ENCODE results near the gene TXNRD2.
A peak's percentile ranks its signal among the peaks of the same experiment; 100 is the strongest.
"Not testable (repeated sequence)": the region's sequence is repeated elsewhere in the genome, so short reads cannot be mapped to it uniquely, and the experiment has no call there.

The TXNRD2 gene

GRCh38 chr22:19936513-19936912 lies 5.1 kb downstream of the TXNRD2 start:
- no peak for DNase-seq (ENCODE audit: insufficient read length, low spot score)

GRCh38 chr22:19935123-19935718 lies 6.4 kb downstream of the TXNRD2 start:
- not testable (repeated sequence) for FAIRE-seq; DNase-seq (ENCODE audit: insufficient read length, low spot score)

More at GRCh38 chr22:19936513-19936912, 5.1 kb downstream of the TXNRD2 start:
- no peak for FAIRE-seq
- no peak for TF ChIP-seq TAF1 (IDR thresholded peaks at IDR 0.05; ENCODE audit: low read depth, low read length)
- no peak for TF ChIP-seq PAX5 (IDR thresholded peaks at IDR 0.05; ENCODE audit: insufficient read depth, low read length, severe bottlenecking)
- no peak for TF ChIP-seq POU2F2 (IDR thresholded peaks at IDR 0.05; ENCODE audit: low read depth, low read length)
- TF ChIP-seq POLR2A (IDR thresholded peaks at IDR 0.05; ENCODE audit: low read depth, low read length): no peak
- TF ChIP-seq POLR2AphosphoS5 (IDR thresholded peaks at IDR 0.05; ENCODE audit: low read depth, low read length): no peak
- no peak for TF ChIP-seq SPI1 (IDR thresholded peaks at IDR 0.05; ENCODE audit: low read depth, low read length)

- FAIRE-seq (no peak), DNase-seq (ENCODE audit: insufficient read length, low spot score) (no peak)
- TF ChIP-seq POLR2AphosphoS5 (IDR thresholded peaks at IDR 0.05; ENCODE audit: low read depth, low read length) (no peak), SPI1 (IDR thresholded peaks at IDR 0.05; ENCODE audit: low read depth, low read length) (no peak), PAX5 (IDR thresholded peaks at IDR 0.05; ENCODE audit: insufficient read depth, low read length, severe bottlenecking) (no peak), TAF1 (IDR thresholded peaks at IDR 0.05; ENCODE audit: low read depth, low read length) (no peak), POLR2A (IDR thresholded peaks at IDR 0.05; ENCODE audit: low read depth, low read length) (no peak), POU2F2 (IDR thresholded peaks at IDR 0.05; ENCODE audit: low read depth, low read length) (no peak)
Observed at GRCh38 chr22:19933341-19934241, 8.0 kb downstream of the TXNRD2 start.

GRCh38 chr22:19932367-19933206 lies 9.0 kb downstream of the TXNRD2 start:
- DNase-seq (ENCODE audit: insufficient read length, low spot score): no peak
- TF ChIP-seq TAF1 (IDR thresholded peaks at IDR 0.05; ENCODE audit: low read depth, low read length): no peak
- TF ChIP-seq POLR2A (IDR thresholded peaks at IDR 0.05; ENCODE audit: low read depth, low read length): no peak
- TF ChIP-seq POU2F2 (IDR thresholded peaks at IDR 0.05; ENCODE audit: low read depth, low read length): no peak
- no peak for TF ChIP-seq PAX5 (IDR thresholded peaks at IDR 0.05; ENCODE audit: insufficient read depth, low read length, severe bottlenecking)
- TF ChIP-seq POLR2AphosphoS5 (IDR thresholded peaks at IDR 0.05; ENCODE audit: low read depth, low read length): no peak
- no peak for TF ChIP-seq SPI1 (IDR thresholded peaks at IDR 0.05; ENCODE audit: low read depth, low read length)
- FAIRE-seq: no peak

GRCh38 chr22:19931514-19931913 lies 10.1 kb downstream of the TXNRD2 start:
- no peak for FAIRE-seq
- no peak for DNase-seq (ENCODE audit: insufficient read length, low spot score)
- TF ChIP-seq POU2F2 (IDR thresholded peaks at IDR 0.05; ENCODE audit: low read depth, low read length): no peak

- DNase-seq (ENCODE audit: insufficient read length, low spot score) (no peak), FAIRE-seq (peak; percentile 59)
- TF ChIP-seq SPI1 (IDR thresholded peaks at IDR 0.05; ENCODE audit: low read depth, low read length) (no peak), TAF1 (IDR thresholded peaks at IDR 0.05; ENCODE audit: low read depth, low read length) (no peak), POLR2A (IDR thresholded peaks at IDR 0.05; ENCODE audit: low read depth, low read length) (no peak), POU2F2 (IDR thresholded peaks at IDR 0.05; ENCODE audit: low read depth, low read length) (no peak), POLR2AphosphoS5 (IDR thresholded peaks at IDR 0.05; ENCODE audit: low read depth, low read length) (no peak), PAX5 (IDR thresholded peaks at IDR 0.05; ENCODE audit: insufficient read depth, low read length, severe bottlenecking) (no peak)
Observed at GRCh38 chr22:19930551-19931486, 10.8 kb downstream of the TXNRD2 start.

- no peak for DNase-seq (ENCODE audit: insufficient read length, low spot score)
- TF ChIP-seq POU2F2 (IDR thresholded peaks at IDR 0.05; ENCODE audit: low read depth, low read length) (no peak), POLR2AphosphoS5 (IDR thresholded peaks at IDR 0.05; ENCODE audit: low read depth, low read length) (no peak), PAX5 (IDR thresholded peaks at IDR 0.05; ENCODE audit: insufficient read depth, low read length, severe bottlenecking) (no peak), TAF1 (IDR thresholded peaks at IDR 0.05; ENCODE audit: low read depth, low read length) (no peak), SPI1 (IDR thresholded peaks at IDR 0.05; ENCODE audit: low read depth, low read length) (no peak), POLR2A (IDR thresholded peaks at IDR 0.05; ENCODE audit: low read depth, low read length) (no peak)
- no peak for FAIRE-seq
Observed at GRCh38 chr22:19929586-19930550, 11.8 kb downstream of the TXNRD2 start.

GRCh38 chr22:19928207-19928606 lies 13.4 kb downstream of the TXNRD2 start:
- FAIRE-seq (no peak), DNase-seq (ENCODE audit: insufficient read length, low spot score) (no peak)
- TF ChIP-seq TAF1 (IDR thresholded peaks at IDR 0.05; ENCODE audit: low read depth, low read length) (no peak), PAX5 (IDR thresholded peaks at IDR 0.05; ENCODE audit: insufficient read depth, low read length, severe bottlenecking) (no peak), POLR2A (IDR thresholded peaks at IDR 0.05; ENCODE audit: low read depth, low read length) (no peak), POLR2AphosphoS5 (IDR thresholded peaks at IDR 0.05; ENCODE audit: low read depth, low read length) (no peak), SPI1 (IDR thresholded peaks at IDR 0.05; ENCODE audit: low read depth, low read length) (no peak), POU2F2 (IDR thresholded peaks at IDR 0.05; ENCODE audit: low read depth, low read length) (no peak)
